Esophagus squamous epithelium (tissue), 4 donors: ENCODE measurements around the gene HAVCR1.

Experiments used
- CTCF ChIP-seq, 6 experiments: fragments of 450-650 bp in 4 of 6; fragments of 200-600 bp in 2 of 6; sonication (generic) in 2 of 6; IDR thresholded peaks; one replicate each; pipeline ENCODE4 v1.5.1; 2016 to 2019; ENCODE audit warnings: antibody characterized with exemption in 6 of 6, mild to moderate bottlenecking in 4 of 6, moderate library complexity in 4 of 6
- POLR2A ChIP-seq, 4 donors: fragments of 450-650 bp; IDR thresholded peaks; one replicate each; pipeline ENCODE4 v1.6.1; 2017; ENCODE audit warnings: antibody characterized with exemption in 4 of 4, mild to moderate bottlenecking in 4 of 4, moderate library complexity in 3 of 4

- no peak for TF ChIP-seq CTCF (IDR thresholded peaks at IDR 0.05)
- no peak for TF ChIP-seq POLR2A (IDR thresholded peaks at IDR 0.05)
These were observed 20.2 kb downstream of the HAVCR1 start for GRCh38 chr5:157038568-157039187.
